SK-N-SH treated with all-trans-retinoic acid at 6 μM for 48 hours (cell line): ENCODE data around the gene DDX54.
A peak's percentile ranks its signal among the peaks of the same experiment; 100 is the strongest.

Experiments used
- ATAC-seq: fragments of 200-7000 bp; cut with Tn5 transposase; 3 replicates; pipeline ENCODE4 v1.9.1; 2020; ENCODE audit warnings: mild to moderate bottlenecking, moderate library complexity
- BACH2 ChIP-seq: fragments of 250-450 bp; sonication (Bioruptor Pico); IDR thresholded peaks from 2 replicates; pipeline ENCODE4 v1.9.0; 2021; ENCODE audit warnings: mild to moderate bottlenecking, borderline replicate concordance
- CSDC2 ChIP-seq: fragments of 250-450 bp; sonication (Bioruptor Pico); IDR thresholded peaks from 2 replicates; pipeline ENCODE4 v1.5.0; 2020; ENCODE audit warnings: mild to moderate bottlenecking, moderate library complexity
- GLIS3 ChIP-seq: fragments of 250-450 bp; sonication (Bioruptor Pico); IDR thresholded peaks from 2 replicates; pipeline ENCODE4 v1.5.0; 2020; ENCODE audit warnings: mild to moderate bottlenecking, moderate library complexity
- ISL1 ChIP-seq: fragments of 250-450 bp; sonication (Bioruptor Pico); IDR thresholded peaks from 2 replicates; pipeline ENCODE4 v2.1.2; 2022; ENCODE audit warnings: mild to moderate bottlenecking, moderate library complexity
- PPARA ChIP-seq: fragments of 250-450 bp; sonication (Bioruptor Pico); IDR thresholded peaks from 2 replicates; pipeline ENCODE4 v1.5.0; 2020; ENCODE audit warnings: mild to moderate bottlenecking, borderline replicate concordance
- RARB ChIP-seq: fragments of 250-450 bp; sonication (Bioruptor Pico); IDR thresholded peaks from 2 replicates; pipeline ENCODE4 v1.8.0; 2021; ENCODE audit warnings: mild to moderate bottlenecking, moderate library complexity
- SNAI2 ChIP-seq: fragments of 250-450 bp; sonication (Bioruptor Pico); IDR thresholded peaks from 2 replicates; pipeline ENCODE4 v1.5.0; 2020; ENCODE audit warnings: mild to moderate bottlenecking, moderate library complexity
- TCF4 ChIP-seq: fragments of 250-450 bp; sonication (Bioruptor Pico); IDR thresholded peaks from 2 replicates; pipeline ENCODE4 v1.8.0; 2021; ENCODE audit warnings: mild to moderate bottlenecking, moderate library complexity, borderline replicate concordance
- TOX ChIP-seq: fragments of 250-450 bp; sonication (Bioruptor Pico); IDR thresholded peaks from 2 replicates; pipeline ENCODE4 v1.8.0; 2021; ENCODE audit warnings: mild to moderate bottlenecking, moderate library complexity, borderline replicate concordance
- ZC3H10 ChIP-seq: fragments of 250-450 bp; sonication (Bioruptor Pico); IDR thresholded peaks from 2 replicates; pipeline ENCODE4 v1.5.1; 2021; ENCODE audit warnings: mild to moderate bottlenecking, moderate library complexity
- ZFP30 ChIP-seq: fragments of 450-650 bp; formaldehyde crosslinking; IDR thresholded peaks from 2 replicates; pipeline ENCODE4 v1.5.0; 2022; ENCODE audit warnings: mild to moderate bottlenecking, moderate library complexity
- ZNF565 ChIP-seq: fragments of 450-650 bp; formaldehyde crosslinking; conservative IDR thresholded peaks from 2 replicates; pipeline ENCODE4 v1.5.0; 2020; ENCODE audit warnings: low read depth, mild to moderate bottlenecking, moderate library complexity
- ZNF70 ChIP-seq: fragments of 450-650 bp; formaldehyde crosslinking; IDR thresholded peaks from 2 replicates; pipeline ENCODE4 v1.5.0; 2020; ENCODE audit warnings: mild to moderate bottlenecking, moderate library complexity
- ZNF8 ChIP-seq: fragments of 450-650 bp; formaldehyde crosslinking; IDR thresholded peaks from 2 replicates; pipeline ENCODE4 v1.5.0; 2020; ENCODE audit warnings: mild to moderate bottlenecking, moderate library complexity
- TF ChIP-seq, protein P1 (sequence below): fragments of 250-450 bp; sonication (Bioruptor Pico); IDR thresholded peaks from 2 replicates; pipeline ENCODE4 v1.8.0; 2021; ENCODE audit warnings: low read depth, mild to moderate bottlenecking, moderate library complexity, borderline replicate concordance
- TF ChIP-seq, protein P2 (sequence below): fragments of 250-450 bp; sonication (Bioruptor Pico); IDR thresholded peaks from 2 replicates; pipeline ENCODE4 v1.8.0; 2020; ENCODE audit warnings: mild to moderate bottlenecking, moderate library complexity, borderline replicate concordance
- TF ChIP-seq, protein P3 (sequence below): fragments of 250-450 bp; sonication (Bioruptor Pico); IDR thresholded peaks from 2 replicates; pipeline ENCODE4 v1.5.0; 2020; ENCODE audit warnings: mild to moderate bottlenecking, moderate library complexity
- TF ChIP-seq, protein P4 (sequence below): fragments of 250-450 bp; sonication (Bioruptor Pico); IDR thresholded peaks from 2 replicates; pipeline ENCODE4 v1.5.1; 2020; ENCODE audit warnings: low read depth, mild to moderate bottlenecking, moderate library complexity

DDX54 gene

DNA sequence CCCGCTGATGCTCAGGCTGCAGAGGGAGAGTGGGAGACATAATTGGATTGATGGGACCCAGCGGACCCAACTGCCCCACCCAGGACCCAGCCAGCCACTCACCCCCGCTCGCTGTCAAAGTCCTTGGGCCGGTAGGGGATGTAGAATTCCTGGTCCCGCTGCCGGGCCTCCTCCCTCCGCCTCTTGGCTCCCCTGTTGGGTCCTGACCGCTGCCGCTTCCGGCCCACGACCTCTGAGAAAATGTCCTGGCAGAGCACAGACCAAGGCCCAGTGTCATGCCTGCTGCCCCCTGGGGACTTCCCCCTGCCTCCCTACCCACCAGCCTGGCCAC, 22.3 kb downstream of the DDX54 start:
- TF ChIP-seq CSDC2 (CRISPR knock-in tag) (no peak), ZNF565 (CRISPR knock-in tag) (no peak)
- TF ChIP-seq, protein P1, sequence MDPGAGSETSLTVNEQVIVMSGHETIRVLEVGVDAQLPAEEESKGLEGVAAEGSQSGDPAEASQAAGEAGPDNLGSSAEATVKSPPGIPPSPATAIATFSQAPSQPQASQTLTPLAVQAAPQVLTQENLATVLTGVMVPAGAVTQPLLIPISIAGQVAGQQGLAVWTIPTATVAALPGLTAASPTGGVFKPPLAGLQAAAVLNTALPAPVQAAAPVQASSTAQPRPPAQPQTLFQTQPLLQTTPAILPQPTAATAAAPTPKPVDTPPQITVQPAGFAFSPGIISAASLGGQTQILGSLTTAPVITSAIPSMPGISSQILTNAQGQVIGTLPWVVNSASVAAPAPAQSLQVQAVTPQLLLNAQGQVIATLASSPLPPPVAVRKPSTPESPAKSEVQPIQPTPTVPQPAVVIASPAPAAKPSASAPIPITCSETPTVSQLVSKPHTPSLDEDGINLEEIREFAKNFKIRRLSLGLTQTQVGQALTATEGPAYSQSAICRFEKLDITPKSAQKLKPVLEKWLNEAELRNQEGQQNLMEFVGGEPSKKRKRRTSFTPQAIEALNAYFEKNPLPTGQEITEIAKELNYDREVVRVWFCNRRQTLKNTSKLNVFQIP (CRISPR knock-in tag): no peak
- ATAC-seq: no peak

DNA sequence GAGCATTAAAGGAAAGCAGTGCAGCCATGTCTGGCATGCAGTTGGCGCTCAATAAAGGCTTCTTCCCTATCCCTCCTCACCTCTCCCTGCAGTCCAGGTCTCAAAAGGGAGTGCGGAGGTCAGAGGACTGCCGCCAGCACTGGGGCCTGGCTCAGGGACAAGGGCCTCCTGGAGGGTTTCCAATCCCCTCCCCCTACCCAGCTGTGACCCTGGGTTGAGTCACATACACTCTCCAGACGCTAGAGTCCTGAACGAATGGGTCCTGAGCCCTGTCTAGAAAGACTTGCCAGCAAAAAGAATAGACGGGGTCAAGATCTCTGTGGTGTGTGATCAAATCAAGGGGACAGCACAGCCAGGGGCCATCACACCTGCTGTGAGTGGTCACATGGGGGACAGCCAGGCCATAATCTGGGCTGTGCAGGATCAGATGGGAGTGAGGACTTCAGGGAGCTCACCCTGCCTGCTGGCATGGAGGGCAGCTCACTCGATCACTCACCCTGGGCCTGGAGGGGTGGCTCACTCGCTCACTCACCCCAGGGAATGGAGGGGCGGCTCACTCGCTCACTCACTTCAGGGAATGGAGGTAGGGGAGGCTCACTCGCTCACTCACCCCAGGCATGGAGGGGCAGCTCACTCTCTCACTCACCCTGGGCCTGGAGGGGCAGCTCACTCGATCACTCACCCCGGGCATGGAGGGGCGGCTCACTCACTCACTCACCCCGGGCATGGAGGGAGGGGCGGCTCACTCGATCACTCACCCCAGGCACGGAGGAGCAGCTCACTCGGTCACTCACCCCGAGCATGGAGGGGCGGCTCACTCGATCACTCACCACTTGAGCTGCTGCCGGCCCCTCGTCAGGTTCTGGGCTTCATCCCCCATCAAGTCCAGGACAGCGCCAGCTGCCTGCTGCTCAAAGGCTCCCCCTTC, 22.9 kb downstream of the DDX54 start:
- peak; percentile 35 for ATAC-seq
- TF ChIP-seq, protein P2, sequence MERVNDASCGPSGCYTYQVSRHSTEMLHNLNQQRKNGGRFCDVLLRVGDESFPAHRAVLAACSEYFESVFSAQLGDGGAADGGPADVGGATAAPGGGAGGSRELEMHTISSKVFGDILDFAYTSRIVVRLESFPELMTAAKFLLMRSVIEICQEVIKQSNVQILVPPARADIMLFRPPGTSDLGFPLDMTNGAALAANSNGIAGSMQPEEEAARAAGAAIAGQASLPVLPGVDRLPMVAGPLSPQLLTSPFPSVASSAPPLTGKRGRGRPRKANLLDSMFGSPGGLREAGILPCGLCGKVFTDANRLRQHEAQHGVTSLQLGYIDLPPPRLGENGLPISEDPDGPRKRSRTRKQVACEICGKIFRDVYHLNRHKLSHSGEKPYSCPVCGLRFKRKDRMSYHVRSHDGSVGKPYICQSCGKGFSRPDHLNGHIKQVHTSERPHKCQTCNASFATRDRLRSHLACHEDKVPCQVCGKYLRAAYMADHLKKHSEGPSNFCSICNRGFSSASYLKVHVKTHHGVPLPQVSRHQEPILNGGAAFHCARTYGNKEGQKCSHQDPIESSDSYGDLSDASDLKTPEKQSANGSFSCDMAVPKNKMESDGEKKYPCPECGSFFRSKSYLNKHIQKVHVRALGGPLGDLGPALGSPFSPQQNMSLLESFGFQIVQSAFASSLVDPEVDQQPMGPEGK (CRISPR knock-in tag): no peak
- TF ChIP-seq RARB (CRISPR knock-in tag): no peak
- TF ChIP-seq GLIS3 (CRISPR knock-in tag): no peak
- TF ChIP-seq, protein P3, sequence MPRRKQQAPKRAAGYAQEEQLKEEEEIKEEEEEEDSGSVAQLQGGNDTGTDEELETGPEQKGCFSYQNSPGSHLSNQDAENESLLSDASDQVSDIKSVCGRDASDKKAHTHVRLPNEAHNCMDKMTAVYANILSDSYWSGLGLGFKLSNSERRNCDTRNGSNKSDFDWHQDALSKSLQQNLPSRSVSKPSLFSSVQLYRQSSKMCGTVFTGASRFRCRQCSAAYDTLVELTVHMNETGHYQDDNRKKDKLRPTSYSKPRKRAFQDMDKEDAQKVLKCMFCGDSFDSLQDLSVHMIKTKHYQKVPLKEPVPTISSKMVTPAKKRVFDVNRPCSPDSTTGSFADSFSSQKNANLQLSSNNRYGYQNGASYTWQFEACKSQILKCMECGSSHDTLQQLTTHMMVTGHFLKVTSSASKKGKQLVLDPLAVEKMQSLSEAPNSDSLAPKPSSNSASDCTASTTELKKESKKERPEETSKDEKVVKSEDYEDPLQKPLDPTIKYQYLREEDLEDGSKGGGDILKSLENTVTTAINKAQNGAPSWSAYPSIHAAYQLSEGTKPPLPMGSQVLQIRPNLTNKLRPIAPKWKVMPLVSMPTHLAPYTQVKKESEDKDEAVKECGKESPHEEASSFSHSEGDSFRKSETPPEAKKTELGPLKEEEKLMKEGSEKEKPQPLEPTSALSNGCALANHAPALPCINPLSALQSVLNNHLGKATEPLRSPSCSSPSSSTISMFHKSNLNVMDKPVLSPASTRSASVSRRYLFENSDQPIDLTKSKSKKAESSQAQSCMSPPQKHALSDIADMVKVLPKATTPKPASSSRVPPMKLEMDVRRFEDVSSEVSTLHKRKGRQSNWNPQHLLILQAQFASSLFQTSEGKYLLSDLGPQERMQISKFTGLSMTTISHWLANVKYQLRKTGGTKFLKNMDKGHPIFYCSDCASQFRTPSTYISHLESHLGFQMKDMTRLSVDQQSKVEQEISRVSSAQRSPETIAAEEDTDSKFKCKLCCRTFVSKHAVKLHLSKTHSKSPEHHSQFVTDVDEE (CRISPR knock-in tag): no peak
- TF ChIP-seq ZNF565 (CRISPR knock-in tag): no peak
- TF ChIP-seq TCF4 (CRISPR knock-in tag): no peak
- TF ChIP-seq ZFP30 (CRISPR knock-in tag): no peak
- TF ChIP-seq ZNF8 (CRISPR knock-in tag): no peak
- TF ChIP-seq, protein P4, sequence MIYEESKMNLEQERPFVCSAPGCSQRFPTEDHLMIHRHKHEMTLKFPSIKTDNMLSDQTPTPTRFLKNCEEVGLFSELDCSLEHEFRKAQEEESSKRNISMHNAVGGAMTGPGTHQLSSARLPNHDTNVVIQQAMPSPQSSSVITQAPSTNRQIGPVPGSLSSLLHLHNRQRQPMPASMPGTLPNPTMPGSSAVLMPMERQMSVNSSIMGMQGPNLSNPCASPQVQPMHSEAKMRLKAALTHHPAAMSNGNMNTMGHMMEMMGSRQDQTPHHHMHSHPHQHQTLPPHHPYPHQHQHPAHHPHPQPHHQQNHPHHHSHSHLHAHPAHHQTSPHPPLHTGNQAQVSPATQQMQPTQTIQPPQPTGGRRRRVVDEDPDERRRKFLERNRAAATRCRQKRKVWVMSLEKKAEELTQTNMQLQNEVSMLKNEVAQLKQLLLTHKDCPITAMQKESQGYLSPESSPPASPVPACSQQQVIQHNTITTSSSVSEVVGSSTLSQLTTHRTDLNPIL (CRISPR knock-in tag): no peak
- TF ChIP-seq BACH2: no peak
- no peak for TF ChIP-seq ZNF70 (CRISPR knock-in tag)
- no peak for TF ChIP-seq SNAI2 (CRISPR knock-in tag)

DNA sequence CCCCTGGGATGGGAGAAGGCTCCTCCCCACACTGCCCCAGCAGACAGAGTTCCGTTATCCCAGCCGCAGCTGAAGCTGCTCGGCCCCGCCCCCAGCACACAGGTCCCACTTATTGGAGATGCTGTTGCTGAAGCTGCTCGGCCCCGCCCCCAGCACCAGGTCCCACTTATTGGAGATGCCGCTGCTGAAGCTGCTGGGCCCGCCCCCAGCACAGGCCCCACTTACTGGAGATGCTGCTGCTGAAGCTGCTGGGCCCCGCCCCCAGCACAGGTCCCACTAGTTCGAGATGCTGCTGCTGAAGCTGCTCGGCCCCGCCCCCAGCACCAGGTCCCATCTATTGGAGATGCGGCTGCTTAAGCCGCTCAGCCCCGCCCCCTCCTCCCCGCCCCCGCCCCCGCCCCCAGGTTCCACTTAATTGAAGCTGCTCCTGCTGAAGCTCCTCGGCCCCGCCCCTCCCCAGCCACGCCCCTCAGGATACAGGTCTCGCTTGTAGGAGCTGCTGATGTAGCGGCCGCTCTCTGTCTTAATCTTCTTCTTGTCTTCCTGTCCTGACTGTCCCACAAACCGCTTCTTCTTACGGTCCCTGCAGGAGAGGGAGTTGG, 23.8 kb downstream of the DDX54 start:
- no peak for TF ChIP-seq TCF4 (CRISPR knock-in tag)
- TF ChIP-seq, protein P4 (CRISPR knock-in tag): no peak
- no peak for TF ChIP-seq CSDC2 (CRISPR knock-in tag)
- TF ChIP-seq TOX (CRISPR knock-in tag): no peak
- TF ChIP-seq ZNF8 (CRISPR knock-in tag): no peak
- no peak for TF ChIP-seq PPARA (CRISPR knock-in tag)
- TF ChIP-seq ZFP30 (CRISPR knock-in tag): no peak
- no peak for TF ChIP-seq ZC3H10 (CRISPR knock-in tag)
- no peak for TF ChIP-seq ISL1 (CRISPR knock-in tag)
- TF ChIP-seq GLIS3 (CRISPR knock-in tag): no peak
- ATAC-seq: peak; percentile 59
